PFSK-1 (cell line): ENCODE data around the gene TRPM3.

Experiments
- FOXP2 ChIP-seq: optimal IDR thresholded peaks from 2 replicates; pipeline ENCODE3; 2011; ENCODE audit warnings: borderline replicate concordance, control low read depth, inconsistent platforms; ENCODE audit not compliant: insufficient read depth; ENCODE audit errors: extremely low read length, extremely low read depth
- POLR2AphosphoS5 ChIP-seq: IDR thresholded peaks from 2 replicates; pipeline ENCODE4 v1.6.1; 2012; ENCODE audit warnings: low read depth, mild to moderate bottlenecking, control low read depth, low read length, moderate library complexity
- REST ChIP-seq, 2 experiments: IDR thresholded peaks; 2 replicates each; pipeline versions ENCODE4 v1.6.1 to v1.8.0; 2011 to 2012; ENCODE audit warnings: low read depth in 2 of 2, low read length in 2 of 2, control low read depth in 1 of 2, inconsistent platforms in 1 of 2, mild to moderate bottlenecking in 1 of 2, moderate library complexity in 1 of 2; ENCODE audit not compliant: insufficient read depth in 1 of 2
- SIN3A ChIP-seq: IDR thresholded peaks from 2 replicates; pipeline ENCODE4 v1.6.1; 2012; ENCODE audit warnings: mild to moderate bottlenecking, low read length, moderate library complexity, borderline replicate concordance; ENCODE audit not compliant: insufficient read depth
- TAF1 ChIP-seq: IDR thresholded peaks from 2 replicates; pipeline ENCODE4 v1.6.1; 2012; ENCODE audit warnings: low read length, control low read depth, borderline replicate concordance; ENCODE audit not compliant: insufficient read depth

TRPM3 gene

GRCh38 chr9:70561786-70562395, 559.5 kb downstream of the TRPM3 start:
- no peak for TF ChIP-seq POLR2AphosphoS5
- TF ChIP-seq FOXP2, result no peak
- no peak for TF ChIP-seq SIN3A
- no peak for TF ChIP-seq TAF1
- TF ChIP-seq REST (IDR thresholded peaks at IDR 0.05; ENCODE audit: insufficient read depth in 1 of 2, low read depth in 2 of 2, low read length in 2 of 2), result no peak

- no peak for TF ChIP-seq TAF1
- no peak for TF ChIP-seq POLR2AphosphoS5
- no peak for TF ChIP-seq FOXP2
- TF ChIP-seq SIN3A, result no peak
- TF ChIP-seq REST (IDR thresholded peaks at IDR 0.05; ENCODE audit: insufficient read depth in 1 of 2, low read depth in 2 of 2, low read length in 2 of 2), result no peak
These were observed 560.3 kb downstream of the TRPM3 start for GRCh38 chr9:70561111-70561510.

- no peak for TF ChIP-seq POLR2AphosphoS5
- TF ChIP-seq FOXP2, result no peak
- TF ChIP-seq REST (IDR thresholded peaks at IDR 0.05; ENCODE audit: insufficient read depth in 1 of 2, low read depth in 2 of 2, low read length in 2 of 2), result no peak
- no peak for TF ChIP-seq SIN3A
- TF ChIP-seq TAF1, result no peak
These were observed 562.3 kb downstream of the TRPM3 start for GRCh38 chr9:70559102-70559501.

GRCh38 chr9:70557661-70558369, 563.6 kb downstream of the TRPM3 start:
- TF ChIP-seq FOXP2 (no peak), TAF1 (no peak), REST (IDR thresholded peaks at IDR 0.05; ENCODE audit: insufficient read depth in 1 of 2, low read depth in 2 of 2, low read length in 2 of 2) (no peak), POLR2AphosphoS5 (no peak), SIN3A (no peak)
